Endodermal cell (in vitro differentiated cells): Measurements from ENCODE around the gene MIPOL1. TPM values are rescaled to one million over a fixed set of nuclear protein-coding genes. Genes with fewer than 3 reads are reported as not detected.
"Not testable (repeated sequence)": the region's sequence is repeated elsewhere in the genome, so short reads cannot be mapped to it uniquely, and the experiment has no call there.

Source experiments
- DNase-seq: peaks from one replicate; pipeline ENCODE4 v3.0.0-alpha.2; 2017
- H3K27ac ChIP-seq: 2 replicates; pipeline ENCODE4 v1.5.1; 2013; ENCODE audit warnings: mild to moderate bottlenecking, low read depth, low read length, moderate library complexity
- H3K27me3 ChIP-seq: 2 replicates; pipeline ENCODE4 v1.6.1; 2013; ENCODE audit warnings: mild to moderate bottlenecking, low read length, moderate library complexity; ENCODE audit not compliant: insufficient read depth, control insufficient read depth, poor library complexity, severe bottlenecking
- H3K36me3 ChIP-seq: 2 replicates; pipeline ENCODE4 v1.7.0; 2013; ENCODE audit warnings: mild to moderate bottlenecking, low read length, moderate library complexity; ENCODE audit not compliant: control insufficient read depth, insufficient read depth
- H3K4me1 ChIP-seq: one replicate; pipeline ENCODE4 v1.7.0; 2013; ENCODE audit warnings: low read length; ENCODE audit not compliant: control insufficient read depth, insufficient read depth
- H3K4me3 ChIP-seq: 2 replicates; pipeline ENCODE4 v1.5.1; 2013; ENCODE audit warnings: mild to moderate bottlenecking, low read length, moderate library complexity
- H3K9ac ChIP-seq: 2 replicates; pipeline ENCODE4 v1.6.1; 2013; ENCODE audit warnings: mild to moderate bottlenecking, low read length, moderate library complexity; ENCODE audit not compliant: poor library complexity, severe bottlenecking; ENCODE audit errors: extremely low read depth
- H3K9me3 ChIP-seq: 2 replicates; pipeline ENCODE4 v1.6.1; 2013; ENCODE audit warnings: mild to moderate bottlenecking, low read length, moderate library complexity; ENCODE audit not compliant: control insufficient read depth
- H3K27ac Mint-ChIP-seq: 2 replicates; pipeline ENCODE4 v1.8.0; 2020; ENCODE audit warnings: mixed read lengths
- H3K27me3 Mint-ChIP-seq: 2 replicates; pipeline ENCODE4 v1.8.0; 2021; ENCODE audit warnings: mild to moderate bottlenecking, mixed read lengths; ENCODE audit not compliant: insufficient read depth
- H3K36me3 Mint-ChIP-seq: 2 replicates; pipeline ENCODE4 v1.8.0; 2020; ENCODE audit warnings: low read depth, mixed read lengths
- H3K4me1 Mint-ChIP-seq: 2 replicates; pipeline ENCODE4 v1.8.0; 2020; ENCODE audit warnings: mixed read lengths
- H3K4me3 Mint-ChIP-seq: 2 replicates; pipeline ENCODE4 v1.8.0; 2020; ENCODE audit warnings: mild to moderate bottlenecking, moderate library complexity, mixed read lengths
- H3K9me3 Mint-ChIP-seq: 2 replicates; pipeline ENCODE4 v1.8.0; 2020; ENCODE audit warnings: mild to moderate bottlenecking, mixed read lengths
- CTCF ChIP-seq: fragments of 200-600 bp; sonication (generic); conservative IDR thresholded peaks from 2 replicates; pipeline ENCODE4 v1.5.0; 2021; ENCODE audit warnings: antibody characterized with exemption, mild to moderate bottlenecking
- WGBS, 2 experiments: methylation state at CpG; one replicate each; pipeline versions ENCODE4 v1.1.5 to v1.1.7; 2013; ENCODE audit warnings: missing lambda C conversion rate in 2 of 2, mixed read lengths in 1 of 2; ENCODE audit not compliant: insufficient coverage in 1 of 2, insufficient read length in 1 of 2; 5-methylcytosine and 5-hydroxymethylcytosine counted together
- total RNA-seq, 2 donors: library from RNA; stranded (reverse); fragmentation: NEBNext Ultra II Directional in 1 of 2; extraction: Animal tissue kit (Norgen Biotek cat#: 25700) in 1 of 2; gene quantifications; 2 replicates in 1 of 2; 3 replicates in 1 of 2; pipeline ENCODE4 v1.2.1, GENCODE V29; 2021

Gene MIPOL1
- total RNA-seq, 2 donors from 2014 or later = 22.0 to 28.5 TPM

DNA sequence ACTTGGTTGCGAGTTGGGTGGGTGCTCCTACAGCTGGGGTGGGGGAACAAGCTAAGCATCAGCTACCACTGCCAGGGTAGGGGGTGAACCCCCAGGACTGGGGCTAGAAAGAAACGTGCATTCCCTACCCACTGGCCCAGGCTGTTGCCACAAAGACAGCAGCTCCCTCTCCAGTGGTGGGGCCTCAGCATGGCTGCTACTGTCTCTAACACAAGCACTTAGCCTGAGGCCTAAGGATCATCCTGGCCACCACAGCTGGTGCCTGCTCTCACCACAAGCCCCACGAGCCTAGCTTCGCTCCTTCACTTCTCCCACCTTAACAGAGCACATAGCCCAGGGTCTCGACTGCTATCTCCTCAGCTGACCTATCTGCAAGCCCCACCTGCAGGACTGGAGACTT is 44.3 kb upstream of the MIPOL1 start:
- peaks cover 10% of the 10 kb centered on the region for H3K9me3 ChIP-seq
- no peak overlapping the region for H3K4me3 Mint-ChIP-seq
- 81 to 90% methylated on average over 4 to 5 of the region's 5 CpGs for WGBS, 2 experiments

GRCh38 chr14:37157987-37158386 is 39.8 kb upstream of the MIPOL1 start:
- Mint-ChIP-seq H3K27me3 (peaks cover 18% of the 10 kb centered on the region), H3K36me3 (peaks cover 2% of the 10 kb centered on the region), H3K4me3 (no peak overlapping the region), H3K9me3 (peaks cover 13% of the 10 kb centered on the region), H3K4me1 (no peaks in the 10 kb centered on the region), H3K27ac (no peak overlapping the region)
- Histone ChIP-seq H3K4me1 (no peaks in the 10 kb centered on the region), H3K27me3 (no peaks in the 10 kb centered on the region), H3K36me3 (no peaks in the 10 kb centered on the region), H3K27ac (no peak overlapping the region), H3K9me3 (peaks cover 10% of the 10 kb centered on the region), H3K4me3 (no peak overlapping the region), H3K9ac (no peak overlapping the region)
- no peak for DNase-seq
- TF ChIP-seq CTCF = no peak
- WGBS, 2 experiments = 87% methylated on average over 2 of the region's 2 CpGs; no CpG with 5 or more reads in 1 of the 2 experiments

More for the DNA sequence above, 44.3 kb upstream of the MIPOL1 start:
- Histone ChIP-seq H3K27me3 (no peaks in the 10 kb centered on the region), H3K36me3 (no peaks in the 10 kb centered on the region), H3K27ac (no peak overlapping the region), H3K4me1 (no peaks in the 10 kb centered on the region), H3K9ac (no peak overlapping the region), H3K4me3 (no peak overlapping the region)
- Mint-ChIP-seq H3K4me1 (no peaks in the 10 kb centered on the region), H3K9me3 (no peaks in the 10 kb centered on the region), H3K27me3 (peaks cover 12% of the 10 kb centered on the region), H3K27ac (no peak overlapping the region), H3K36me3 (no peaks in the 10 kb centered on the region)
- TF ChIP-seq CTCF = no peak
- no peak for DNase-seq

DNA sequence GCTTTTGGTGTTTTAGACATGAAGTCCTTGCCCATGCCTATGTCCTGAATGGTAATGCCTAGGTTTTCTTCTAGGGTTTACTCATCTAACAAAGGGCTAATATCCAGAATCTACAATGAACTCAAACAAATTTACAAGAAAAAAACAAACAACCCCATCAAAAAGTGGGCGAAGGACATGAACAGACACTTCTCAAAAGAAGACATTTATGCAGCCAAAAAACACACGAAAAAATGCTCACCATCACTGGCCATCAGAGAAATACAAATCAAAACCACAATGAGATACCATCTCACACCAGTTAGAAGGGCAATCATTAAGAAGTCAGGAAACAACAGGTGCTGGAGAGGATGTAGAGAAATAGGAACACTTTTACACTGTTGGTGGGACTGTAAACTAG is 35.4 kb upstream of the MIPOL1 start:
- H3K4me1 Mint-ChIP-seq, H3K36me3 Mint-ChIP-seq, H3K27me3 ChIP-seq, H3K4me3 ChIP-seq, H3K27ac Mint-ChIP-seq, H3K4me3 Mint-ChIP-seq, H3K4me1 ChIP-seq, DNase-seq, H3K9ac ChIP-seq, H3K36me3 ChIP-seq, H3K9me3 ChIP-seq, H3K27ac ChIP-seq: not testable (repeated sequence)
- Mint-ChIP-seq H3K9me3 (peaks cover 13% of the 10 kb centered on the region), H3K27me3 (peaks cover 16% of the 10 kb centered on the region)
- no CpG with 5 or more reads among the region's 2 CpGs for WGBS, 2 experiments

GRCh38 chr14:37165794-37166193 is 31.9 kb upstream of the MIPOL1 start:
- H3K4me3 Mint-ChIP-seq = no peak overlapping the region
- H3K4me1 ChIP-seq = no peaks in the 10 kb centered on the region
- H3K27ac Mint-ChIP-seq = no peak overlapping the region
- no peak overlapping the region for H3K9ac ChIP-seq
- no peaks in the 10 kb centered on the region for H3K27me3 ChIP-seq
- H3K36me3 ChIP-seq = no peaks in the 10 kb centered on the region
- TF ChIP-seq CTCF = no peak
- WGBS, 2 experiments = 88 to 92% methylated on average over 2 to 3 of the region's 3 CpGs
- DNase-seq = no peak
- H3K9me3 ChIP-seq = no peaks in the 10 kb centered on the region
- peaks cover 2% of the 10 kb centered on the region for H3K36me3 Mint-ChIP-seq
- H3K27ac ChIP-seq = no peak overlapping the region
- H3K4me3 ChIP-seq = no peak overlapping the region
- peaks cover 2% of the 10 kb centered on the region for H3K27me3 Mint-ChIP-seq
- peaks cover 12% of the 10 kb centered on the region for H3K4me1 Mint-ChIP-seq
- peaks cover 8% of the 10 kb centered on the region for H3K9me3 Mint-ChIP-seq
